GM19397 (cell line): ENCODE measurements around the gene UBE4A.
A peak's percentile ranks its signal among the peaks of the same experiment; 100 is the strongest.

Source experiments
- ATAC-seq: cut with Tn5 transposase; IDR thresholded peaks from one replicate; pipeline ENCODE4 v1.9.1; 2021; ENCODE audit warnings: mild to moderate bottlenecking, moderate library complexity; ENCODE audit not compliant: unreplicated experiment

Gene UBE4A

DNA sequence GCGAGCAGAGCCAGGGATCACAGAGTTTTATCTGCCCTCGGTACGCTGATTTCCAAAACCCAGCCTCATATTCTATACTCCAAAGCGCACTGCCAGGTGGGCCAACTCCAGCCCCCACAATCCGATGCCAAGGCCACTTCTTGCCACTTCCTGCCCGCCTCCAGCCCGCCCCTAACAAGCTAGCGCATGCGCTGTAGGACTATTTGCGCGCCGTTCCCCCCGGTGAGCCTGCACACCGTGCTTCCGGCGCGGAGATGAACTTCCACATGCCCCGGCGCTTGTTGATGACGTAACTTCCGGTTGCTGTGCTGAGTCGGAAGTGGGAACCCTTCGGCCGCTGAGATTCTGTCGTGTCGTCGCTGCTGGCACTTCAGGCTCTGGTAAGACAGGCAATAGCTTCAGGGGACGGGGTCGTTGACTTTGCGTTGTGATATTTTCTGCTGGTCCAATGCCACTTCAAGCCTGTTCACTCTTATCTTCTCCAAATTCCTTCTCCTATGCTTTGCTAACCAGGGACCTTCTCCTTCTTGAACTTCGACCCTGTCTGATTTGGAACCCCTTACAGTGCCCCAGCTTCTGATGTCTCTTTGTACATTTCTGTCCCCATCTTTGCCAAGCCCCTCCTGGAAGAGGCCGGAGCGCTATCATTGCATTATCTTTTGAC, at the start of gene UBE4A:
Gene UBE4A, plus strand, starts transcription at position 306 of the 664 bp plus-strand sequence. CDS start 5,481 bp downstream, outside the sequence.
- ATAC-seq = peak; percentile 88

DNA sequence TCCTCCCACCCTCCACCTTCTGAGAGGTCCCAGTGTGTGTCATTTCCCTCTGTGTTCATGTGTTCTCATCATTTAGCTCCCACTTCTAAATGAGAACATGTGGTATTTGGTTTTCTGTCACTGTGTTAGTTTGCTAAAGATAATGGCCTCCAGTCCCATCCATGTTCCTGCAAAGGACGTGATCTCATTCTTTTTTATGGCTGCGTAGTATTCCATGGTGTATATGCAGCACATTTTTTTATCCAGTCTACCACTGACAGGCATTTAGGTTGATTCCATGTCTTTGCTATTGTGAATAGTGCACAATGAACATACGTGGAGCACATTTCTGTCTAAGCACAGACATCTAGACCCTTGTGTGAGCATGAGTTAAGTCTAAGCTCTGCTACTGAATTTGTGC, 49.1 kb upstream of the UBE4A start:
- no peak for ATAC-seq

- no peak for ATAC-seq
Observed at GRCh38 chr11:118310781-118311485, 48.5 kb upstream of the UBE4A start.

GRCh38 chr11:118311518-118311917, 47.9 kb upstream of the UBE4A start:
- no peak for ATAC-seq

DNA sequence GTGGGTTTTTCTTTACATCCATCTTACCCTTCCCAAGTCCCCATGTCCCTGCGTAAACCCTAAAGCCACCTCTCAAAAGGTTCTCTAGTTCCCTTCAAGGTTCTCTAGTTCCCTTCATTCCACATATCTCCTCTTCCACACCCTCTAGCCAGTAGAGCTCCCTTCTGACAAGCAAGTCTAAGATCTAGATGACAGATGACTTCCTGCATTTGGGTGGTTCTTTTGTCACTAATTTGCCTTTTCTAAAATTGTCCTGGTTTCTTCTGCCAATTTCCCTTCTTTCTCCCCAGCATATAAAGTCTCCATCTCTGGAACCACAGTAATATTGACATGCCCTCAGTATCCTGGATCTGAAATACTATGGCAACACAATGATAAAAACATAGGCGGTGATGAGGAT, 47.1 kb upstream of the UBE4A start:
- no peak for ATAC-seq

DNA sequence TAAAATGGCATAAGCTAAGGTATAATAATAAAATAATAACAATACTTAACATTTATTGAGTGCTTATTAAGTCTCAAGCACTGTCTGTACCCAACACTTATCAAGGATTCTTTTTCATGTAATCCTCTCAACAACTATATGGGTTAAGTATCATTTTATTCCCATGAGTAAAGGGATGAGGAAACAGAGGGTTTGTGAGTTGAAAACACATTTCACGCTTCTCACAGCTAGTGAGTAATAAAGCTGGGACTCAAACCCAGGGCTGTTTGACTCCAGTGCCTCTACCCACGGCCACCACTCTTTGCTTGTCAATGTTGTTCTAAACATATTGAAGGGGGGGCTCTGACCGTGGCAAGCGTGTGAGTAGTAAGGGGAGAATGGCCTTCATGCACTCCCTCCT, 46.2 kb upstream of the UBE4A start:
- no peak for ATAC-seq

GRCh38 chr11:118314988-118315411, 44.4 kb upstream of the UBE4A start:
- no peak for ATAC-seq

- no peak for ATAC-seq
Observed at GRCh38 chr11:118318124-118318523, 41.3 kb upstream of the UBE4A start.

DNA sequence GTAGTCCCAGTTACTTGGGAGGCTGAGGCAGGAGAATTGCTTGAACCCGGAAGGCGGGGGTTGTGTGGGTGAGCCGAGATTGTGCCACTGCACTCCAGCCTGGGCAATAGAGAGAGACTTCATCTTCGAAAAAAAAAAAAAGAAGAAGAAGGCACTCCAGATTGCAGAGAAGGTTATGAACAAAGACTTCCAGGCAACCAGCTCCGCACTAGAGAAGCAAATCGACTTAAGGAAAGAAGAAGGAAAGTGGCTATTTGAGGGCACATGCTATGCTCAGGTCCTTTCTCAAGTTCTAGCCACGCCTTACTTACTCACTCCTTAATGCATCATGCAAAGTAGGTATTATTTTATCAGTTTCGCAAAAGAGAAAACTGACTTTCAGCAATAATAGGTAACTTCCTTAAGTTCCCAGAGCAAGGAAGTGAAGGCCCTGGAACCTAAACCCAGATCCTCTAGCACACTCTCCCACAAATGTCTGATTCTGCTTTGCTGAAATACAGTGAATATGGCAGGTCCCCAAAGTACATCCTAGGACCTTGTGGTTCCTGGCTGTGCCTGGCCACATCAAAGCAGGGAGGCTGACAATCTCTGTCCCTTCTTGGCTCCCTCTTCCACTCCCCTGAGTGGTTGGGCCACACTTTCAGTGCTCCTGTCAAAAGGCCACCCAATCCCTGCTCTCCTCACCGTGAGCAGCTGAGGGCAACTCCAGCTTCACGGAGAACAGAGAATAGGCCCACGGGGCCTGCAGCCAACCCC, 40.6 kb upstream of the UBE4A start:
- ATAC-seq = no peak

DNA sequence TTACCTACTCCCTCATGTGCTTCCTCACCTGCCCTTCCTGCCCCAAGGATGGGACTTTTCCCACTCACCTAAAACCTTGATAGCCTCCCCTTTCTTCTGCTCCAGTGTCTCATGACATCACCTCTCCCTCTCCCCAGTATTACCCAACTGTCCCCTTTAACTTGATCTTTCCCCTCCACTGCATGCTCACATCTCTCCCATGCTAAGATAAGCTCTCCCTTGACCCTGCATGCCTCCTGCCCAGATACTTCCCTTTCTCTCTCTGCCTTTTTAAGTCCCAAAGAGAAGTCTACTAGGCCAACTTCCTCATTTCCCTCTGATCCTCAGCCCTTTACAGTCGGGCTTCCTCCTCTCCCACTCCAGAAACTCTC, 40.1 kb upstream of the UBE4A start:
- no peak for ATAC-seq

DNA sequence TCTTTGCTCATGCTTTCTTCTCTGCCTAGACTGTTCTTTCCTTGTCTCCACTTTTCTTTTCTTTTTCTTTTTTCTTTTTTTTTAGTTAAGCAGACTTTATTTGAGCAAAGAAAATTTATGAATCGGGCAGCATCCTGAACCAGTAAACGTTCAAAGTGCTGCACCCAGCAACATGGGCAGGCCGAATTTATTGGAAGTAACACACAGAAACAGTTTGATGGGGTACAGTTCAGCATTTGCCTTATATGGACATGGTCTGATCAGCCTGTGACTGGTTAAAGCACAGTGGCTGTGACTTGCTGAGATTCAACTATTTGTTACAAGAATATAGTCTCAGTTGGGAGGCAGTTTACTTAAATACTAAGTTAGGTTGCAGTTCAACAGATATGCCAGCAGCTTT, 38.9 kb upstream of the UBE4A start:
- ATAC-seq = no peak

GRCh38 chr11:118321386-118322082, 37.9 kb upstream of the UBE4A start:
- no peak for ATAC-seq

- no peak for ATAC-seq
Observed at GRCh38 chr11:118322721-118323120, 36.7 kb upstream of the UBE4A start.

DNA sequence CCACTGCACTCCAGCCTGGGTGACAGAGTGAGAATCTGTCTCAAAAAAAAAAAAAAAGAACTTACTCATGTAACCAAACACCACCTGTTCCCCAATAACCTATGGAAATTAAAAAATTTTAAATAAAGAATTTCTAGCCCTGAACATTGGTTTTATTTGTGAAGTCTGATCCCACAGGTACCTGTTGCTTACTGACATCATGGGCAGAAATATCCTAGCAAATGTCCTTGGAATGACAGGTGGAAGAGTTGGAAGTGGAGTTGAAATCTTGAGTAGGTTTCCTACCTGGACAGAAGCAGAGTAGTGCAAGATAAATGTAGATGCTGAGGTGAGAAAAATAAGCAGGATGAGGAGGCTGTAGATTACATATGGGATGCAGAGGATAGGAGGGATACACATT, 34.1 kb upstream of the UBE4A start:
- ATAC-seq = no peak

DNA sequence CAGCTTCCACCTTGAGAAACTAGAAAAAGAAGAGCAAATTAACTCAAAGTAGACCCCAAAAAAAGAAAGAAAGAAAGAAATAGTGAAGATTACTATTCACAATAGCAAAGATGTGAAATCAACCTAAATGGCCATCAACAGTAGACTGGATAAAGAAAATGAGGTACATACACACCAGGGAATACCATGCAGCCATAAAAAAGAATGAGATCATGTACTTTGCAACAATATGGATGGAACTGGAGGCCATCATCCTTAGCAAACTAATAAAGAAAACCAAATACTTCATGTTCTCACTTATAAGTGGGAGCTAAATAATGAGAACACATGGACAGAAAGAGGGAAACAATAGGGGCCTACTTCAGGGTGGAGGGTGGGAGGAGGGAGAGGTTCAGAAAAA, 30.7 kb upstream of the UBE4A start:
- ATAC-seq = no peak

- no peak for ATAC-seq
Observed at GRCh38 chr11:118334745-118335144, 24.7 kb upstream of the UBE4A start.

- no peak for ATAC-seq
Observed at GRCh38 chr11:118338637-118339061, 20.8 kb upstream of the UBE4A start.

DNA sequence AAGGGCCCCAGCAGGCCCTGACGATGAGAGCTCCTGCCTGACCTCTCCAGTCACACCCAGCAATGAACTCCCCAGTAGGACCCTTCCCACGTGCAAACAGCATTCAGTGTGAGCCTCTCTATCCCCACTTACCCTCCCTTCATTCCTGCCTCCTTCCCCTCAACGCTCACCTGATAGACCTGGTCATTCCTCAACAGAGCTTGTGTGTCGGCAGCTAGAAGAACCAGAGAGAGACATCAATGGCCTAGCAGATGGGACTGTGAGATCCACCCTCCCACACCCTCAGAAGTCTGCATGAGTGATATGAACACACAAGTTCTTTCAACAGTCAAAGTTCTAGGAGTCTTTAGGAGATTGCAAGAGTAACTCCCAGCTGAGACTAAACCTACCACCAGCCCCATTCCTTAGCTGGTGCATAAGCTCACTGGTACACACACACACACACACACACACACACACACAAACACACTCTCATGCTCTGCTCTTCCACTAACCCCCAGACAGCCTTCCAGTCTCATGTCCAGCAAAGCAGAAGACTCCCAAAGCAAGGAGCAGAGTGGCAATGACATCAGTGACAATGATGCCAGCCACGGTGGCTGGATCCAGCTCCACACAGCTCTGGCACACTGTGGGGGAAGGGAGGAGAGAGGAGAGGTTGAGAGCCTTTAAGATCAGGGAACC, 20.0 kb upstream of the UBE4A start:
- no peak for ATAC-seq

- no peak for ATAC-seq
Observed at GRCh38 chr11:118340449-118340848, 19.0 kb upstream of the UBE4A start.

GRCh38 chr11:118341261-118341660, 18.1 kb upstream of the UBE4A start:
- no peak for ATAC-seq
